GM11168 (cell line): ENCODE results near the gene ZNF563.

Experiments
- in situ Hi-C: fragments of 300-500 bp; cut with MboI; formaldehyde crosslinking; loops from one replicate; pipeline ENCODE4 v1.12.0; 2022; ENCODE audit warnings: low sequenced_read_pairs; ENCODE audit not compliant: unreplicated experiment

Gene ZNF563

GRCh38 chr19:12295191-12295590 is 38.2 kb downstream of the ZNF563 start:
- in situ Hi-C loops: no loop called here

GRCh38 chr19:12294249-12295158 is 38.9 kb downstream of the ZNF563 start, which contains the start of gene ZNF44:
Gene ZNF44 (minus strand): TSS chr19:12294883. CDS start chr19:12294694, 189 bp downstream.
- in situ Hi-C loops: loop anchor here (5.0 kb wide), 1 partner anchor 148 kb away; the partner anchor contains the start of gene ZNF443

GRCh38 chr19:12293777-12294248 is 39.6 kb downstream of the ZNF563 start:
- in situ Hi-C loops: loop anchor here (5.0 kb wide), 1 partner anchor 148 kb away; the partner anchor contains the start of gene ZNF443

GRCh38 chr19:12289790-12290065 is 43.7 kb downstream of the ZNF563 start:
- in situ Hi-C loops: loop anchor here (5.0 kb wide), 1 partner anchor 153 kb away; the partner anchor contains the start of gene ZNF443

- in situ Hi-C loops: no loop called here
Observed at GRCh38 chr19:12287958-12288500, 45.4 kb downstream of the ZNF563 start.

GRCh38 chr19:12284631-12285030 is 48.8 kb downstream of the ZNF563 start:
- in situ Hi-C loops: no loop called here

GRCh38 chr19:12284226-12284625 is 49.2 kb downstream of the ZNF563 start:
- in situ Hi-C loops: no loop called here

- in situ Hi-C loops: no loop called here
Observed at GRCh38 chr19:12278713-12279112, 54.7 kb downstream of the ZNF563 start.

- in situ Hi-C loops: no loop called here
Observed at GRCh38 chr19:12272980-12273901, 60.2 kb downstream of the ZNF563 start.

- in situ Hi-C loops: no loop called here
Observed at GRCh38 chr19:12272386-12272785, 61.0 kb downstream of the ZNF563 start.

- in situ Hi-C loops: no loop called here
Observed at GRCh38 chr19:12270854-12271253, 62.6 kb downstream of the ZNF563 start.
